Measurements from ENCODE around the gene APOA4. TPM values are rescaled to one million over a fixed set of nuclear protein-coding genes. Genes with fewer than 3 reads are reported as not detected.

APOA4 gene
- total RNA-seq, 4 donors from 2014 or later = not detected

DNA sequence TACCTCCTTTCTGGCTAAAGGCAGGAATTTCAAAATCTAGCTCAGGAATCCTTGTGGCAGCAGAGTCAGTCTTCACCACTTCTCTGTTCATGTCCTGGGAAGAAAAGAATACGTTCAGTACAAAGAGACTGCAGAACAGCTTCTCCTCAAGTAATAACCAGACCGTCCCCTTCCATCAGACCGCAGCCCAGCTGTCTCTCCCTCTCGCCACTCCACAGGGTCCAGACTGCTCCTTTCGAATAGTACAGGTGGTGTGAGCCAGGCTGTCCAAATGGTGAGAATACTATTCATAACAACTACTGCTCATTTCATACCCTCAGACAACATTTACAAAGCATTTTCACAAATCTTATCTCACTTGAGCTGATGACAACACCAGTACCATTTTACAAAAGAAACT is 36.1 kb downstream of the APOA4 start:
- TF ChIP-seq, protein P1, sequence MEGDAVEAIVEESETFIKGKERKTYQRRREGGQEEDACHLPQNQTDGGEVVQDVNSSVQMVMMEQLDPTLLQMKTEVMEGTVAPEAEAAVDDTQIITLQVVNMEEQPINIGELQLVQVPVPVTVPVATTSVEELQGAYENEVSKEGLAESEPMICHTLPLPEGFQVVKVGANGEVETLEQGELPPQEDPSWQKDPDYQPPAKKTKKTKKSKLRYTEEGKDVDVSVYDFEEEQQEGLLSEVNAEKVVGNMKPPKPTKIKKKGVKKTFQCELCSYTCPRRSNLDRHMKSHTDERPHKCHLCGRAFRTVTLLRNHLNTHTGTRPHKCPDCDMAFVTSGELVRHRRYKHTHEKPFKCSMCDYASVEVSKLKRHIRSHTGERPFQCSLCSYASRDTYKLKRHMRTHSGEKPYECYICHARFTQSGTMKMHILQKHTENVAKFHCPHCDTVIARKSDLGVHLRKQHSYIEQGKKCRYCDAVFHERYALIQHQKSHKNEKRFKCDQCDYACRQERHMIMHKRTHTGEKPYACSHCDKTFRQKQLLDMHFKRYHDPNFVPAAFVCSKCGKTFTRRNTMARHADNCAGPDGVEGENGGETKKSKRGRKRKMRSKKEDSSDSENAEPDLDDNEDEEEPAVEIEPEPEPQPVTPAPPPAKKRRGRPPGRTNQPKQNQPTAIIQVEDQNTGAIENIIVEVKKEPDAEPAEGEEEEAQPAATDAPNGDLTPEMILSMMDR (IDR thresholded peaks at IDR 0.05; ENCODE audit: low read depth) = no peak

DNA sequence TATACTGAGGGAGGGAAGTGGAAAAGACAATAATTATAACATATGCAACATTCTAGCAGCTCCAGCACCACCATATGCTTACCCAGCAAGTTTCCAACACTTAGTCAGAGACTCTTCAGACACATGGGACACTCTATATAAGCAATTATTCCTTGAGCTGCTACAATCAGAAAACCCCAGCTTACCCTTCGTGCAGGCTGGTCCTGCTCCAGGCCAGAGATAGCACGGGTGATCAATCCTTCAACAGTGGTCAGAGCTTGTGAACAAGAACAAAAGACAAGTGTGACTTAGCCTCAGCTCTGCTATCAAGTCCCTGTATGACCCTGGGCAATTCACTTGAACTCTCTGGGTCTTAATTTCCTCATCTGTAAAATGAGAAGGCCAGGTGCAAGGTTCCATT is 36.8 kb downstream of the APOA4 start:
- TF ChIP-seq, protein P1 (IDR thresholded peaks at IDR 0.05; ENCODE audit: low read depth) = no peak

DNA sequence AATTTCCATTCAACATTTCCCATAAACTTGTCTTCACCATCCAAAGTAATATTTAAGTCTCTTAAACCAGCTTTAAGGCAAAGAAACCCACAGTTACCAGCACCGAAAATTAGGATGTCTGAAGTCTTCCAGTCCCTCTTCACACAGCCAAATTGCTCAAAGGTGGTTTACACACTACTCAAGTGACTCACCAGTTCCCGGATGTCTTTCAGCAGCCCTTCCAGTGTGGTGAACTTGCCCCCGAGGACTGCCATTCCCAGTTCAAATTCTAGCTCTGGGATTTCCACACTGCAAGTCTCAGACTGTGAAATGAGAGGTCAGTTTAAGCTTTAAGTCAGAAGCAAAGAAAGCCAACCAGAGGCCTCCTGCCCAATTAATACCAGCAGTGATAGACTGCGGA is 40.4 kb downstream of the APOA4 start:
- TF ChIP-seq, protein P1 (IDR thresholded peaks at IDR 0.05; ENCODE audit: low read depth) = no peak

DNA sequence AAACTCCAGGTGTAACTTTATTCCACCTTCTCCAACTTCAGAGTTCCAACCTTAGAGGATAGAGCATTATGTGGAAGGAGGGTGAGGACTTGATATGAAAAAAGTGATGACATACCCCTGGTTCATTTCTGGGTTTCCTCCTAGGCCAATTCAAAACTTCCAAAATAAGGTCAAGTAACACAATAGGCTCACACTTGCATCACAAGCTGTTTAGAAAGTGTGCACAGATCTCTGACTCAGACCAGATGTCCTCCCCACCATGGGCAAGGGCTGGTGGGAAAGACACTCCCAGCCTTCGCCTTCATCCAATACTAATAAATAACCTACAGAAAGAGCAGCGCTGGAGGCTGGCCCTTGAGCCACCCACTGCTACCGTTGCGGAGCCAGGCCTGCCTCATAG is 44.5 kb downstream of the APOA4 start:
- TF ChIP-seq, protein P1 (IDR thresholded peaks at IDR 0.05; ENCODE audit: low read depth) = no peak

DNA sequence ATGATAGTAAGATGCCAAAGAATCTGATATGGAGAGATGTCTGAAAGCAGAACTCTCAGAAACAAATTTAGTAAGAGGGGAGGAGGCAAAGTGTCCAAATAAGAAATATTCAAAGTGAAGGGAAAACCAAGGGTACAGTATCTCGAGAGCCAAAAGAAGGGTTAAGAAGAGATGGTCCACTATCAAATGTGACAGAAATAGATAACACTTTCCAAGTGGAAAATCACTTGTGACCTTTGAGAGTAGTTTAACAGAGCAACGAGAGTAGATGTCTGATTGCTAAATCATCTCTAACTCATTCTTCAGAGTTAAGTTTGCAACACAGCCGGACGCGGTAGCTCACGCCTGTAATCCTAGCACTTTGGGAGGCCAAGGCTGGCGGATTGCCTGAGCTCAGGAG is 46.0 kb downstream of the APOA4 start:
- TF ChIP-seq, protein P1 (IDR thresholded peaks at IDR 0.05; ENCODE audit: low read depth) = no peak

DNA sequence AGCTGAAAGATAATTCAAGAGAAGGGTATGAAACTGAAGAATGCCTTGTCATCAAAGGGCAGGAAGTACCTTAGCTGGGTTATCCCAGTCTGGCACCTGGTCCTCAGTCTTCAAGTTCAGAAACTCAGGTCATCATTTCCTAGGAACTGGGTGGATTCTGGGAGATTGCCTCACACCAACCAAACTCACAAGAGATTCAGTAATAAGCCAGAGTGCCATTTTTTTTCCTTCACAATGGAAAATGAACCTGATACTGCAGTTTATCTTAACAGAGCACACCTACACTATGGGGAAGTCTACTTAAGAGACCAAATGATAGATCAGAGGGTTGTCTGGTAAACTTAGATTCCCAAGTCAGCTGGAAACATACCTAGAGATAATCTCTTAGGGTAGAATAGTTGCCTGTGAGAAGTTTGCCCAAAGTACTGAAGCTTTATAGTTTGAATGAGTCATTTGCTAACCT is 46.6 kb downstream of the APOA4 start:
- TF ChIP-seq, protein P1 (IDR thresholded peaks at IDR 0.05; ENCODE audit: low read depth) = no peak

DNA sequence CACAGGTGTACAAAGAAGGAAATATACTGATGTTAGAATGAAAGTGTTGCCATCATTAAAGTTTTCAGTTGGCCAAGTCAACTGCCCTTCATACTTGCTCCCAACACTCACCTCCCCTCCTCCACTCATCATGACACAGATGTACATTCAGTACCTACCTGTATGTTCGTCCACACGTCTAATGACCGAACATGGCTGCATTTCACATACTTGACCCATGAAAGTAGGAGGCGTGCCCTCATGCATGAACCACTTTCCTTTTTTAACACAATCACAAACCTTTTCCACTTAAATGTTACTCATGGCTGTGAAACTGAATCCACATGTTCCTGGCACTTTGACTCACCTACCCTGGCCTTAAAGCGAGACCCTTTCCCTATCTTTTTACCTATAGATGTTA is 47.1 kb downstream of the APOA4 start:
- TF ChIP-seq, protein P1 (IDR thresholded peaks at IDR 0.05; ENCODE audit: low read depth) = no peak

All from subcutaneous adipose tissue (tissue), 4 donors.